IPS-NIHi7 (cell line): Measurements from ENCODE around the gene SPATS2.
"Not testable (repeated sequence)": the region's sequence is repeated elsewhere in the genome, so short reads cannot be mapped to it uniquely, and the experiment has no call there.

ENCODE experiments used
- DNase-seq: peaks from one replicate; pipeline ENCODE4 v3.0.0; 2012; ENCODE audit warnings: mixed read lengths; ENCODE audit errors: extremely low spot score

The SPATS2 gene

DNA sequence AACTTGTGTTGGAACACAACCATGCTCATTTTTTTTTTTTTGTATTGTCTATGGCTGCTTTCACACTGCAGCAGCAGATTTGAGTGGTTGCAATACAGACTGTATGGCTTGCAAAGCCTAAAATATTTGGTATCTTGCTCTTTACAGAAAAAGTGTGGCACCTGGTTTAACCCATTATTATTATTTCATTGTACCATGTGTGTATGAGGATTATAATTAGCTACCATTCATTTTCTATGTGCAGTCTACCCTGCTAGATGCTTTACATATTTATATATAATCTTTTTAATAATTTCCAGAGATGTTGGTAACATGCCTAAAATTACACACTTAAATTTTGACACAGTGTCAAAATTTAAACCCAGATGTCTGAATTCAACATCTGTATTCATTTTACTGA lies 37.7 kb downstream of the SPATS2 start:
- DNase-seq = no peak

DNA sequence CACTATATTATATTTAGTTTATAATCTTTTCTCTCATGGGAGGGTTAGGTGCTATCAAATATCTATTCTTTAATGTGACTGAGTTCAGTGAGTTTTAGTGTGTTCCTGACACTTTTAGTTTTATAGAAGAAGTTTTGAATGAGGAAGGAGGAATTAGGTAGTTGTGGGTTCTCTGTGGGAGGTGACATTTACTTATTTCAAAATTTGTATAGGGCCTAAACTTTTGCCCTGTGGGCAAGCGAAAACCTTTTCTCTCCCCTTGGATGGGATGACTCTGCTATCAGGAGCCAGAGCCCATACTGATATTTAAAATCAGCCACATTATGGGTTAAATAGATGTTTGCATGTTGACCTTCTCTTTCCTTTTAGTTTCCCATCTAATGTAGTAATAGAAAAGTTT lies 43.6 kb downstream of the SPATS2 start:
- DNase-seq = no peak

DNA sequence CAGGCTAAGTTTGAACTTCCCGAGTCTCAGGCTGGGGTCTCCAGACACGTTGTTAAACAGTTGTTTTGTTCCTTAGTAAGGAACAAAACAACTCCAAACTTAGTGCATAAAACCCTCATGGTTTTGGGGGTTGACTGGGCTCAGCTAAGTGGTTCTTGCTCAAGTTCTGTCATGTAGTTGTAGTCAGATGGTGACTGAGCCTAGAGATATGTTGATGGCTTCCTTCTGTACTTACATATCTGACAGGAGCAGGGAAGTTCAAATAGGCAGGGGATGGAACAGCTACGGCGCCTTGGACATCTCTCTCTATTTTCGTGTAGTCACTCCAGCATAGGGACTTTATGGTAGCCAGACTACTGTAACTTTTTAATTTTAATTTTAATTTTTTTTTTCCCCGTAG lies 45.7 kb downstream of the SPATS2 start:
- no peak for DNase-seq

DNA sequence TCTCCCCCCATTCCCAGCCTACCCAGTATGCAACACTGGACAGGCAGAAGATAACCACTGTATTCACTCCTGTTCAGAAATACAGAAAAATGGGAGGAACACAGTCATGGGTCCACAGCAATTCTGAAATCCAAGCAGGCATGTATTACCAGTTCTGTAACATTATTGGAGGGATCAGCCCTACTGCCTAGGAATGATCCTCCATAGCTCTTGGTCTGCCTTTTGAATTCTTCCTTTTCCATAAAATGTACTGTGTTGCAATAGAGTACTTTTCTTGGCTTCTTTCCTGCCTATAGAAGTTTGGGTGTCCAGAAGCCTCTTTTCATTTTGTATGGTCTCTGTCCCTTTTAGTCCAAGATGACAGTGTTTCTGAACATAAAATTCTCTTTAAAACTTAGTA lies 46.5 kb downstream of the SPATS2 start:
- DNase-seq = no peak

- no peak for DNase-seq
These were observed 47.1 kb downstream of the SPATS2 start for GRCh38 chr12:49414364-49414763.

DNA sequence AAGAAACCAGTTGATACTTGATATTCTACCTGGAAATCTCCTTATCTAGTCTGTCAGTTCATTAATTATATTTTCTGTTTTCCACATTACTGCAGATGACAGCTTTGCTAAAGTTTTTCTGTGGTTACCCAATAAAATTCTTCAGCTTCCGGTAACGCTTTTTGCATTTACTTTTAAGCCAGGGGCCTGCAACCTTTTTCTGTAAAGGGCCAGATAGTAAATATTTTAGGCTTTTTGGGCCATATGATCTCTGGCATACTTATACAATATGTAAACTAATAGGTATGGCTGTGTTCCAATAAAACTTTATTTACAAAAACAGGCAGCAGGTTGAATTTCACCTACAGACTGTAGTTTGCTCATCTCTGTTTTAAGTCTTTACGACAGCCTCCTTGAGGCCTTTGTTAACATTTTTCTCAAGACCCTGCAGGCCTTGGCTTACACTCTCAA lies 48.3 kb downstream of the SPATS2 start:
- no peak for DNase-seq

DNA sequence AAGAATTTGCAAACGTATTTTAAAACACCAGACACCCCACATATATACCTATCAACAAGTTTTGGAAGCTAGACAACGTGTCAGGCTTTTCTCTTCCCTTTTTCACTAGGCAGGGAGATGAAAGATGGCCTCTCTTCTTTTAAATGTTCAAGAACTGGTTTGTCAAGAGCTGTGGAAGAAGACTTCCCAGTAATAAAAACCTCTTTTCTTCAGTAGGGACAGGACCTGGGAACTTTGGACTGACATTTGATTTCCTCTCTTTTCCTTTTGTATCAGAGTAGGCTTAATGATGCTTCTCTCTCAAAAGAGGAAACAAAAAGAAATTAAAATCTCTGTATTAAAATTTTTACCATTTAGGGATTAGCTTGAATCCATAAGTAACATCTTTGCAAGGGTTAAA lies 49.6 kb downstream of the SPATS2 start:
- no peak for DNase-seq

- DNase-seq = no peak
These were observed 50.3 kb downstream of the SPATS2 start for GRCh38 chr12:49417558-49417957.

DNA sequence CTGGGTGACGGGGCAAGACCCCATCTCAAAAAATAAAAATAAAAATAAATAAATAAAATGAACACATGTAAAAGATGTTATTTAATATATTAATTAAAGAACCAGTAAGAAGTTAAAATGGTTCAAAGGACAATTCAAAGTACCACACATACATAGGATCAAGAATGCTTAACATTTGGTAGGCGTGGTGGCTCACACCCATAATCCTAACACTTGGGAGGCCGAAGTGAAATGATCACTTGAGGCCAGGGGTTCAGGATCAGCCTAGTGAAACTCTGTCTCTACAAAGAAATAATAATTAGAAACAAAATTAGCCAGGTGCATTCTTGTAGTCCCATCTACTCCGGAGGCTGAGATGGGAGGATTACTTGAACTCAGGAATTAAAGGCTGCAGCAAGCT lies 53.3 kb downstream of the SPATS2 start:
- DNase-seq = no peak

- DNase-seq = no peak
These were observed 54.9 kb downstream of the SPATS2 start for GRCh38 chr12:49422114-49422513.

DNA sequence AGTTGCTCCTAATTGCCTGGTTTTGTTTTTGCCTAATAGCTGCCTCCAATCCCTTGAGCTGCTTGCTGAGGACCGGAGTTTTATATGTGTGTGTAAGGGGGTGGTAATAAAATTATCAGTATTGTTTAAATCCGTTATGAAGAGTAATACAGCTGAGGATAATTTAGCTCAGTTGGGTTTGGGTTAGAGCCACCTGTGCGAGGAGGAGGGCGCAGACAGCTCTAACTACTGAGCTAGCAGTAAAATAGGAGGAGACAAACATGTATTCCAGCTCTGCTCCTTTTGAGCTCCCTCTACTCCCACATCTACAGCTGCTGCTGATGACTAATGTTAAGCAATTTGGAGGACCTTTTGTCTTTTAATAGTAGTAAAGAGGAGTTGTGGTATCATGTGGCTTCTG lies 61.5 kb downstream of the SPATS2 start:
- DNase-seq = peak; percentile 19

DNA sequence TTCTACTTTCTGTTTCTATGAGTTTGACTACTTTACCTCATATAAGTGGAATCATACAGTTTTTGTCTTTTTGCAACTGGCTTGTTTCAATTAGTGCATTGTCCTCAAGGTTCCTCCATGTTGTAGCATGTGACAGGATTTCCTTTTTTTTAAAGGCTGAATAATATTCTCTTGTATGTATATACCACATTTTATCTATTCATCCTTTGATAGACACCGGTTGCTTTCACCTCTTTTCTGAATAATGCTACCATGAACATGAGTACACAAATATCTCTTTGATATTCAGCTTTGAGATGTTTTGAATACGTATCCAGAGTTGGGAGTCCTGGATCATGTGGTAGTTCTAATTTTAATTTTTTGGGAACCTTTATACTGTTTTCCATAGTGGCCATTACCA lies 65.4 kb downstream of the SPATS2 start:
- DNase-seq = no peak

DNA sequence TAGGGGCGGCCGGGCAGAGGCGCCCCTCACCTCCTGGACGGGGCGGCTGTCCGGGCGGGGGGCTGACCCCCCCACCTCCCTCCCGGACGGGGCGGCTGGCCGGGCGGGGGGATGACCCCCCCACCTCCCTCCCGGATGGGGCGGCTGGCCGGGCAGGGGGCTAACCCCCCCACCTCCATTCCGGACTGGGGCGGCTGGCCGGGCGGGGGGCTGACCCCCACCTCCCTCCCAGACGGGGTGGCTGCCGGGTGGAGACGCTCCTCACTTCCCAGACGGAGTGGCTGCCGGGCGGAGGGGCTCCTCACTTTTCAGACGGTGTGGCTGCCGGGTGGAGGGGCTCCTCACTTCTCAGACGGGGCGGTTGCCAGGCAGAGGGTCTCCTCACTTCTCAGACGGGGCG lies 69.5 kb downstream of the SPATS2 start:
- not testable (repeated sequence) for DNase-seq

GRCh38 chr12:49439042-49439441 lies 71.8 kb downstream of the SPATS2 start:
- no peak for DNase-seq

DNA sequence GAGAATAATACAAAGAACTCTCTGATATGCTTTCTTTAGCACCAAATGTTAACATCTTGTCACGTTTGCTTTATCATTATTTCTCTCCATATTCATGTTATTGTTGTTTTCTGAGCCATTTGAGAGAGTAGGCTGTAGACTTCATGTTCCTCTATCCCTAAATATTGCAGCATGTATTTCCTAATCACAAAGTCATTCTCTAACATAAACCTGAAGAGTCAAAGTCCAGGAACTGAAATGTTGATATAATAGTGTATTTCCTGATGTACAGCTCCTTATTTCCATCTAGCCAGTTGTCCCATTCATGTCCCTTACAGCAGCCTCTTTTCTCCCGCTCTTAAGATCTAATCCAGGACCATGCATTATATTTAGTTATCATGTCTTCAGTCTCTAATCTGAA lies 72.8 kb downstream of the SPATS2 start:
- no peak for DNase-seq

DNA sequence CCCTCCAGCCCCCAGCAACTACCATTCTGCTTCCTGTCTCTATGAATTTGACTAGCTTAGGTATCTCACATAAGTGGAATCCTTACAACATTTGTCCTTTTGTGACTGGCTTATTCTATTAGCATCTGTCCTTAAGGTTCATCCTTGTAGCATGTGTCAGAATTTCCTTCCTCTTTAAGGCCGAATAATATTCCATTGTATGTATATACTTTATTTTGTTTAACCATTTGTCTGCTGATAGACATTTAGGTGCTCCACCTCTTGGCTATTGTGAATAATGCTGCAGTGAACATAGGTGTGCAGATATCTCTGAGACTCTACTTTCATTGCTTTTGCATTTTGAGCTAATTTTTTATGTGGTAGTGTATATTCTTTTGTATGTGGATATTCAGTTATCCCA lies 75.7 kb downstream of the SPATS2 start:
- DNase-seq = no peak

DNA sequence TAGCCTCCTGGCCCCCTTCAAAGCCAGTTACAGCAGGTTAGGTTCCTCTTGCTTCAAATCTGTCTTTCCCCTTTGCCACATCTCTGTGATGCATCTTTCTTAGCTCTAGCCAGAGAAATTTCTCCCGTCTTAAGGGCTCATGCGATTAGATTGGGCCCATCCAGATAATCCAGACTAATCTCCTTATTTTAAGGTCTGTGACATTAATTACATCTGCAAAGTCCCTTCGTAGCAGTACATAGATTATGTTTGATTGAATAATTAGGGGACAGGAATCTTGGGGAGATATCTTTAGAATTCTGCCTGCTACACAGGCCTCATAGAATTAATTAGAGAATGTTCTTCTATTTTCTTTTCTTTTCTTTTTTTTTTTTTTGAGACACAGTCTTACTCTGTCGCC lies 79.3 kb downstream of the SPATS2 start:
- no peak for DNase-seq

DNA sequence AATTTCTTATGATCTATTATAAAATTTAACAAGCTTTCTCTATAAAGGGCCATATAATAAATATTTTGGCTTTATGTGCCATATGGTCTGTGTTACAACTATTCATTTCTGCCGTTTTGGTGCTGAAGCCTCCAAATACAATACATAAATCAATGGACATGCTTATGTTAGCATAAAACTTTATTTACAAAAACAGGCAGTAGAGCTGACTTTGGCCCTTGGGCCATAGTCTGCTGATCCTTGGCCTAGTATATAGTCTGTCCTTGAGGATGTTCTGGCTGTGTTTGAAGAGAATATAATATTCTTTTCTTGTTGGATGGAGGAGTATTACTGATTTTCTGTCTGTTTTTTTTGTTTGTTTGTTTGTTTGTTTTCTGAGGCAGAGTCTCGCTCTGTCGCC lies 81.6 kb downstream of the SPATS2 start:
- DNase-seq = no peak

DNA sequence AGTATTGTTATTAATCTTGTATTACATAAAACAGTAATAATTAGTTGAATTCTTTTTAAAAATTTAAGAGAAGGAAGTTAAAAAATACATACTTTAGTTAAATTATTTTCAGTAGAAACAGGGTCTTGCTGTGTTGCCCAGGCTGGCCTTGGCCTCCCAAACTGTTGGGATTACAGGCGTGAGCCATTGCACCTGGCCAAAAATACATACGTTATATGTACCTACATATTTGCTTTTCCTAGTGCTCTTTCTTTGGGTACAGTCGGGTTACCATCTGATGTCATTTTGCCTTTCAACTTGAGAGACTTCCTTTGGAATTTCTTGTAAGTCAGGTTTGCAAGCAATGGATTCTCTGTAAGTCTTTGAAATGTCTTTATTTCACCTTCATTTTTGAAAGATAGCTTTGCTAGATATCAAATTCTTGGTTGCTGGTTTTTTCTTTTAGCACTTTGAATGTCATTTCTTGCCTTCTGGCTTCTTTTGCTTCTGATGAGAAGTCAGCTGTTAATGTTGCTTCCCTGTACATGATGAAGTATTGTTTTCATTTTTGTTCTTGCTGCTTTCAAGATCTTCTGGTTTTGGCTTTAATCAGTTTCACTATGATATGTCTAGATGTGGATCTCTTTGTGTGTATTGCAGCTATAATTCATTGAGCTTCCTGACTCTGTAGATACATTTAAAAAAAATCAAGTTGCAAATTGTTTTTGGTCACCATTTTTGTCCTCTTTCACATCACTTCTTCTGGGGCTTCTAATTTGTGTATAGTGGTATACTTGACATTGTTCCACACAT lies 84.4 kb downstream of the SPATS2 start:
- no peak for DNase-seq

DNA sequence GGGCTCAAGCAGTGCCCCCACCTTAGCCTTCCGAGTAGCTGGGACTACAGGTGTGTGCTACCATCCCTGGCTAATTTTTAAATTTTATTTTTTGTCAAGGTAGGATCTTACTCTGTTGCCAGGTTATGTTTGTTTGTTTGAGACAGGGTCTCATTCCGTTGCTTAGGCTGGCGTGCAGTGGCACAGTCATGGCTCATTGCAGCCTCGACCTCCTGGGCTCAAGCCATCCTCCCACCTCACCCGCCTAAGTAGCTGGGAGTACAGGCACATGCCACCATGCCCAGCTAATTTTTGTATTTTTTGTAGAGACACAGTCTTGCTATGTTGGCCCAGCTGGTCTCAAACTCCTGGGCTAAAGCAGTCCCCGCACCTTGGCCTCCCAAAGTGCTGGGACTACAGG lies 88.2 kb downstream of the SPATS2 start:
- DNase-seq = no peak

DNA sequence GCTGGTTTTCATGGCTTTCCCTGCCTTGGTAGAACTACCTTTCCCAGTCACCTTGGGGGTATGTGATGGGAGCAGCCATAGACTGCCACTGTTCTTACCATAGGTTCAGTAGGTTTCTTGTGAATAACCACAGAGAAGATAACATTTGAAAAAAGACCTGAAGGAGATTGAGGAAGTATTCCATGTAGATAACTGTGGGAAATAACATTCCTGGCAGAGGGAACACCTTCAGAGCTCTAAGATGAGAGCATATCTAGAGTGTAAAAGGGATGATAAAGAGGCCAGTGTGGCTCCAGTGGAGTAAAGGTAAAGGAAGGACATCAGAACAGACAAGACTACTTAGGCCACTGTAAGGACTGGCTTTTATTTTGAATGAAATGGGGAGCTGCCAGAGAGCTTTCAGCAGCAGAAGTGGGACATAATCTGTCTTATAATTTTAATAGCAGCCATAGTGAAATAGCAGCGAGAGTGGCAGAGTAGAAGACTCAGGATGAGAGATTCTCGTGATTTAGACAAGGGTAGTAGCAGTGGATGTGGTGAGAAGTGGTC lies 88.9 kb downstream of the SPATS2 start:
- no peak for DNase-seq

DNA sequence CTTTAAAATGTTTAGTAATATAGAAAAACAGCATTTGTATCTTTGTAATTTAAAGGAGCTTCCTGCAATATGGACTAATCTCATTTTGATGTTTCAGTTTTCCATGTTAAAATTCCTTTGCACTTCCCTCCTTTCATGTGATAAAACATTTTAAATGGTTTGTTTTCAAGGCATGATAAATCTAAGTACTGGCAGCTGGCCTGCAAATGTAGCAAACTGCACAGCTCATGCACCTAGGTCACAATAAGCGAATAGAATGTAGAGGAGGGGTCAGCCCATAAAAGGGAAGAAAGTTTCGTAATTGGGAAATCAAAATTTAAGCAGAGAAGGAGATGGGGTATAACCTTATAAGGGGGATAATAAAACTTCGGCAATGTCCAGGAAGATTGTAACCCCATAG lies 91.6 kb downstream of the SPATS2 start:
- no peak for DNase-seq

- DNase-seq = no peak
These were observed 94.0 kb downstream of the SPATS2 start for GRCh38 chr12:49461221-49461620.
